ENCODE measurements around the gene CFAP206.
A peak's percentile ranks its signal among the peaks of the same experiment; 100 is the strongest.

Gene CFAP206

DNA sequence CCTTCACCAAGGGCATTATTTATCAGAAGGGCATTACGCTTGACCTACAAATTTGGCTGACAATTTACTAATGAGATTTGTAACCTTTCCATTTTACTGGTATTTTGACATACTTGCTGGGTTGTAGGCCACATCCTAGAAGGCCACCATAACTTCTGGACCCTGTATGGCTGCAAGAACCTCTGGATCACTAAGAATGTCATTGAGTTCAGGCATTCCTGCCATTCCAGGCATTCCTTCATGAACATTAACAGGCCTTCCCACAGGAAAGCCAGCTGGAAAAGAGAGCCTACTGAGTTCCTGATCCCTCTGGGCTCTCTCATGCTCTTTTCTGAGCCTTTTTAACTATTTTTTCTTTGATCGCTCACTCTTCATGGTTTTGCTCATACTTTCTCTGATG is 36.6 kb downstream of the CFAP206 start:
- TF ChIP-seq, protein P1, sequence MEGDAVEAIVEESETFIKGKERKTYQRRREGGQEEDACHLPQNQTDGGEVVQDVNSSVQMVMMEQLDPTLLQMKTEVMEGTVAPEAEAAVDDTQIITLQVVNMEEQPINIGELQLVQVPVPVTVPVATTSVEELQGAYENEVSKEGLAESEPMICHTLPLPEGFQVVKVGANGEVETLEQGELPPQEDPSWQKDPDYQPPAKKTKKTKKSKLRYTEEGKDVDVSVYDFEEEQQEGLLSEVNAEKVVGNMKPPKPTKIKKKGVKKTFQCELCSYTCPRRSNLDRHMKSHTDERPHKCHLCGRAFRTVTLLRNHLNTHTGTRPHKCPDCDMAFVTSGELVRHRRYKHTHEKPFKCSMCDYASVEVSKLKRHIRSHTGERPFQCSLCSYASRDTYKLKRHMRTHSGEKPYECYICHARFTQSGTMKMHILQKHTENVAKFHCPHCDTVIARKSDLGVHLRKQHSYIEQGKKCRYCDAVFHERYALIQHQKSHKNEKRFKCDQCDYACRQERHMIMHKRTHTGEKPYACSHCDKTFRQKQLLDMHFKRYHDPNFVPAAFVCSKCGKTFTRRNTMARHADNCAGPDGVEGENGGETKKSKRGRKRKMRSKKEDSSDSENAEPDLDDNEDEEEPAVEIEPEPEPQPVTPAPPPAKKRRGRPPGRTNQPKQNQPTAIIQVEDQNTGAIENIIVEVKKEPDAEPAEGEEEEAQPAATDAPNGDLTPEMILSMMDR (conservative IDR thresholded peaks at IDR 0.05; ENCODE audit: low read depth, low read length) = no peak
- DNase-seq (ENCODE audit: low read depth) = no peak
- H3K4me3 ChIP-seq (ENCODE audit: low read length) = no peak overlapping the region

DNA sequence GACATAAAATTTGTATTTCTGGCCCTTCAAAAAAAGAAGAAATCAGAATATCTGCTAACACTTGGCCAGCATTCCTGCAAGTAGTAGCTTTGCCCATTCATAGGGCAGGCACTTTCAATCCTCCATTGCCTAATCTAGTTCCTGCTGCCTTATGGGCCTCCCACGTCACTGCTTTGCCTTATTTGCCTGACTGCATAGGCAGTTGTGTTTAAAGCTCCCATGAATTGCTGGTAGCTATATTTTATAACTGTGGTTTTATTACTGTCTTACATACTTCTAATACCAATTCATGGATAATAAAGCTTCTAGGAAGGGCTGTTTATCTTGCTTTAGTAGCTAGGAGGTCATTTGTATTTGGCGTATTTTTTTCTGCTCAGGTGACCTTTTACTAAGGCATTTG is 57.3 kb downstream of the CFAP206 start:
- DNase-seq (ENCODE audit: low read depth) = no peak
- H3K4me3 ChIP-seq (ENCODE audit: low read length) = no peak overlapping the region
- TF ChIP-seq, protein P1 (conservative IDR thresholded peaks at IDR 0.05; ENCODE audit: low read depth, low read length) = no peak

DNA sequence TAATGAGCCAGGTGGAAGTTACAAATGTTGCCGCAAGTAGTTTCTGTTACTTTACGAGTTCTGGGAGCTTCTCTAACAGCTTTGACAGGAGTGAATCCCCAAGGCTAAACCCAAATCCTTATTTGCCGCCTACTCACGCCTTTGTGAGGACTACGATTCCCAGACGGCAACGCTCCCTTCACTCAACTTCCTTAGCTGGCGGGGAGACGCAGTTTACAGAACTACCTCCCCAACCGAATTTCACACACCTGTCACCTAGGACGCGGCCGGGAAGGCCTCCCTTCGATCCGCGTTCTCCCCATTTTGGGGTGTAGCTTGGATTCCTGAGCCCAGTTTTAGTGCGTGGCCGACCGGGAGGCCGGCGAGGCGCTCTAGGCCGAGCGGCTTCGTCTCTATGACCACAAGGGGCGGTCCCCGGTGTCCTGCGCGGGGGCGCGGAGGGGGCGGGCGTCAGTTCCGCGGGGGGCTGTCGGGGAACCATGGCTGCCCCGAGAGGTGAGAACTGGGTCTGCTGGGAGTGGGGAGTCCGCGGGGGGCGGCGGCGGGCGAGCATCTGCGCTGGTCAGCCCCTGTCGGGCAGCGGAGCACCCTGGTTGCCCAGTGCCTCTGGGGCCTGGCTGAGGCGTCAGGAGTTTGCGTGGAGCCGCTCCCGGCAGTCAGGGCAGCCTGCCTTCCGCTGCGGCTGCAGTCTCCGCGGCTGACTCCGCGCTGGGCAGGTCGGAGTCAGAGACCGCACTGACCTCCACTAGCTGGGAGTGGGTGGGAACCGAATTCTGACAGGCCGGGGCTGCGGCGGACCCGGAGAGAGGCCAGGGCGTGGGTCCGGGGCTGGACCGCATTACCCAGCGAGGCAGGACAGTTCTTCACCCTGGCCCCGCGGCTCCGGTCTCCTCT is 65.0 kb downstream of the CFAP206 start, which contains the start of gene SLC35A1:
Gene SLC35A1 (plus strand): TSS at position 450 of the 894 bp plus-strand sequence. CDS start 30 bp downstream, at position 480.
- peak within 1 kb of the TSS; percentile 90 for H3K4me3 ChIP-seq (ENCODE audit: low read length)
- DNase-seq (ENCODE audit: low read depth) = peak; percentile 24
- TF ChIP-seq, protein P1 (conservative IDR thresholded peaks at IDR 0.05; ENCODE audit: low read depth, low read length) = peak; percentile 27

DNA sequence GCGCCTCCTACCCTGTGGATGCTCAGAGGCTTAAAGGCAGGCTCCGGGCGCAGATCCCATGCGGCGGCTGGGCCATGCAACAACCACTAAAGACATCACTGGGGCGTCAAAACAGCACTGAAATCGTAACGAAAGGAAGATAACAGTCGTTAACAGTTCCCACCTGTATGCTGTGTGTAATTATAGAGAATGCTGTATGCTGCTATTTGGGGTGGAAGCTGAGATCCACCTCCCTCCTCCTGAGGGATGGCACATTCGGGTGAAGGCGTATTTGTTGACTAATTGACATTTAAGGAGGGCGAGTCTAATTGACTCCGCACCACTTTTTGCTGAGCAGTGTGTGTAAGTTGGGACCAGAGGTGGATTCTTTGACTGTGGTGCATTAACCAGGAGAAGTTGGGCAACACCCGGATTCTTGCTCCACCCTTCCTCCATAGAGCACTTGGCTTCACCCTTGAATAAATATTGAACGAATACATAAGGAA is 65.7 kb downstream of the CFAP206 start:
- peak overlapping the region; percentile 90 for H3K4me3 ChIP-seq (ENCODE audit: low read length)
- peak; percentile 15 for DNase-seq (ENCODE audit: low read depth)
- TF ChIP-seq, protein P1 (conservative IDR thresholded peaks at IDR 0.05; ENCODE audit: low read depth, low read length) = no peak

DNA sequence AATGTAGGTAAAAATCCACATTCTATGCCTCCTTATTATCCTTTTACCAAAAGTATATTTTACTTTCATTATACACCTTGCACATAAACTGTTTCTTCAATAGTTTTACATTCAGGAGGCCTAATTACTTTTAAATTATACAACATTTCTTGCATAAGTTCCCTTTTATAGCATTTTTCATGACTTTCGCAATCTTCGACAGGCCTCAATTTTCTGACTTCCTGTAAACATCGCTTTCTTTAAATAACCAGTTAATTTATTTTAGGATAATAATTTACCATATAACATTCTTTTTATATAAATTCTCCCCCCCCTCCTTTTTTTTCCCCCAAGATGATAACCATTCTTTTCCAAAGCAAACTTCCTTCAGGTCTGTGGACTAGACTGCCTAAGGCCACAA is 74.2 kb downstream of the CFAP206 start:
- no peak for DNase-seq (ENCODE audit: low read depth)
- TF ChIP-seq, protein P1 (conservative IDR thresholded peaks at IDR 0.05; ENCODE audit: low read depth, low read length) = no peak
- no peak overlapping the region for H3K4me3 ChIP-seq (ENCODE audit: low read length)

DNA sequence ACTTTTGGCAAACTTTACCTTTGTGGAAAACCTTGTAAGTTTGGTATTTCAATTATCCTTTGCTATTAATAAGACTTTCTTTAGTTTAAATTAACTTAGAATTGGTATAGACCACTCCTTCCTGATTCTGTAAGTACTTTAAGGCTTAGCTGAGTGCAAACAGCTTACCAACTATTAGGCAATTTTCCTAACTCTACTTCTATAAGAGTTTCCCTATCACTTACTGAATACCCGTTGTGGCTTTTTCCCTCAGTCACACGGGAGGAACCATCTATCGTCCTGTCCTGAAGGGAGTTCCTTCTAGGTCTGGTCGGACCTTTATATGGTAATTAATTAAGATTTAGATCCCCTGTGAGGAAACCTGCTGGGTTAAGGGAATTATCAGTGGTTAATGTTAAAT is 74.6 kb downstream of the CFAP206 start:
- no peak for DNase-seq (ENCODE audit: low read depth)
- TF ChIP-seq, protein P1 (conservative IDR thresholded peaks at IDR 0.05; ENCODE audit: low read depth, low read length) = no peak
- H3K4me3 ChIP-seq (ENCODE audit: low read length) = no peak overlapping the region

DNA sequence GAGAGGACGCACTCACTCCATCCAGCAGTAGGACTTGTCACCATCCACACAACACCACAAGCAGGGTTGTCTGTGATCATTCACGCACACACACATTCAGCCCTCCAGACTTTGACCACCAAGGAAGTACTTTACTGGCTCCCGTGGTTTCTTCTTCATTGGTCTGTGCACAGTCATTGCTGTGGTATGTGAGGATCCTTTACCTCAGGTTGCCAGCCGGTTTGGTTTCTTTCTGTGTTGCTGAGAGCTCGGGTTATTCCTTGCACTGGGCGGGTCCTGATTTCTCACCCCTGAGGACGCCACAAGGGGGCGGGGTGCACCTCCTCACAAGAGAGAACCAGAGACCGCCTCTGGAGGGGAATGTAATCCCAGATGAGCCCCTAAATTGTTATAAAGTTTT is 76.2 kb downstream of the CFAP206 start:
- no peak overlapping the region for H3K4me3 ChIP-seq (ENCODE audit: low read length)
- DNase-seq (ENCODE audit: low read depth) = no peak
- TF ChIP-seq, protein P1 (conservative IDR thresholded peaks at IDR 0.05; ENCODE audit: low read depth, low read length) = no peak
